HCT116 (cell line): ENCODE results near the gene RABGEF1. TPM values are rescaled to one million over a fixed set of nuclear protein-coding genes. Genes with fewer than 3 reads are reported as not detected.
A peak's percentile ranks its signal among the peaks of the same experiment; 100 is the strongest.

Experiments
- ATAC-seq: fragments of 200-7000 bp; cut with Tn5 transposase; 2 replicates; pipeline ENCODE4 v1.9.1; 2020; ENCODE audit warnings: mild to moderate bottlenecking, moderate library complexity
- Bru-seq: library from RNA; stranded (reverse); fragments of 400-500 nt; gene quantifications from one replicate; lab custom pipeline; 2021; lab: Mats Ljungman, UMichigan
- BruChase-seq, 2 experiments: library from RNA; stranded (reverse); fragments of 400-500 nt; gene quantifications; one replicate each; lab custom pipeline; 2021; lab: Mats Ljungman, UMichigan
- BruUV-seq: library from RNA; stranded (reverse); fragments of 400-500 nt; replicated peaks from 2 replicates; lab custom pipeline; 2021; lab: Mats Ljungman, UMichigan
- CTCF ChIA-PET: fragments of 300-600 bp; sonication (Branson Sonifier 250); formaldehyde crosslinking; loops from one replicate; lab custom pipeline; 2021; ENCODE audit warnings: antibody characterized with exemption; lab: Charles Lee
- POLR2A ChIA-PET: fragments of 300-600, 350-600 bp; sonication (Branson Sonifier 250); formaldehyde crosslinking; loops from one replicate; lab custom pipeline; 2021; ENCODE audit warnings: antibody characterized with exemption; lab: Charles Lee
- RAD21 ChIA-PET, 2 experiments: fragments of 300-600 bp; sonication (Branson Sonifier 250); formaldehyde crosslinking; loops; one replicate each; lab custom pipeline; 2023; ENCODE audit warnings: low total read pairs in 2 of 2; ENCODE audit not compliant: uncharacterized antibody in 2 of 2, unreplicated experiment in 2 of 2, low non-redundant PET in 1 of 2; lab: Charles Lee
- DNase-seq: peaks from one replicate; pipeline ENCODE4 v3.0.0-alpha.2; 2010; ENCODE audit warnings: low read depth, low spot score
- H2AFZ ChIP-seq: fragments of 200-600 bp; shearing (Covaris generic), sonication (generic); 2 replicates; pipeline ENCODE4 v1.6.1; 2017; ENCODE audit warnings: low read depth, mixed run types, mixed read lengths, antibody characterized with exemption, low read length; ENCODE audit not compliant: poor library complexity, severe bottlenecking
- H3K27ac ChIP-seq: 2 replicates; pipeline ENCODE4 v1.5.1; 2012; ENCODE audit warnings: low read depth, low read length
- H3K27me3 ChIP-seq: fragments of 200-600 bp; sonication (generic); 2 replicates; pipeline ENCODE4 v1.6.1; 2016; ENCODE audit warnings: mixed run types, low read length, mixed read lengths; ENCODE audit not compliant: insufficient read depth
- H3K36me3 ChIP-seq, 2 experiments: fragments of 200-500 bp in 1 of 2; fragments of 200-600 bp in 1 of 2; sonication (Bioruptor generic) in 1 of 2; sonication (generic) in 1 of 2; 2 replicates each; pipeline versions ENCODE4 v1.5.1 to v1.6.1; 2014 to 2016; ENCODE audit warnings: low read length in 2 of 2, inconsistent platforms in 1 of 2, mixed read lengths in 1 of 2, mixed run types in 1 of 2; ENCODE audit not compliant: insufficient read depth in 2 of 2, control insufficient read depth in 1 of 2
- H3K4me1 ChIP-seq, 2 experiments: fragments of 200-600 bp in 1 of 2; sonication (generic) in 1 of 2; 2 replicates each; pipeline versions ENCODE4 v1.5.1 to v1.6.1; 2012 to 2017; ENCODE audit warnings: low read length in 2 of 2, inconsistent platforms in 1 of 2, mild to moderate bottlenecking in 1 of 2, mixed read lengths in 1 of 2, mixed run types in 1 of 2, moderate library complexity in 1 of 2; ENCODE audit not compliant: insufficient read depth in 2 of 2, control insufficient read depth in 1 of 2
- H3K4me2 ChIP-seq: fragments of 200-600 bp; sonication (generic); 2 replicates; pipeline ENCODE4 v1.6.1; 2017; ENCODE audit warnings: mixed run types, low read length, mixed read lengths
- H3K4me3 ChIP-seq, 2 experiments: fragments of 200-600 bp in 1 of 2; sonication (generic) in 1 of 2; replicated peaks in 1 of 2; 2 replicates each; pipeline ENCODE4 v1.5.1; 2011 to 2016; ENCODE audit warnings: low read length in 2 of 2, control low read depth in 1 of 2, low read depth in 1 of 2, mild to moderate bottlenecking in 1 of 2, mixed read lengths in 1 of 2, mixed run types in 1 of 2
- H3K79me2 ChIP-seq: fragments of 200-600 bp; sonication (generic); 2 replicates; pipeline ENCODE4 v1.6.1; 2017; ENCODE audit warnings: mild to moderate bottlenecking, mixed run types, low read length, moderate library complexity, mixed read lengths; ENCODE audit not compliant: insufficient read depth
- H3K9ac ChIP-seq: fragments of 200-600 bp; sonication (generic); 2 replicates; pipeline ENCODE4 v1.6.1; 2016; ENCODE audit warnings: low read length, mixed read lengths
- H3K9me2 ChIP-seq: fragments of 200-600 bp; sonication (generic), shearing (Covaris generic); 2 replicates; pipeline ENCODE4 v1.6.1; 2017; ENCODE audit warnings: mixed run types, mild to moderate bottlenecking, moderate library complexity; ENCODE audit not compliant: insufficient read depth
- H3K9me3 ChIP-seq, 2 experiments: fragments of 200-500 bp in 1 of 2; fragments of 200-600 bp in 1 of 2; sonication (Bioruptor generic) in 1 of 2; sonication (generic) in 1 of 2; 2 replicates each; pipeline ENCODE4 v1.6.1; 2014 to 2017; ENCODE audit warnings: low read length in 2 of 2, mixed read lengths in 2 of 2, inconsistent platforms in 1 of 2, low read depth in 1 of 2, mild to moderate bottlenecking in 1 of 2, mixed run types in 1 of 2, moderate library complexity in 1 of 2; ENCODE audit not compliant: control insufficient read depth in 1 of 2, insufficient read depth in 1 of 2
- H4K20me1 ChIP-seq: fragments of 200-600 bp; sonication (generic), shearing (Covaris generic); 2 replicates; pipeline ENCODE4 v1.6.1; 2017; ENCODE audit warnings: mixed run types, mild to moderate bottlenecking, moderate library complexity; ENCODE audit not compliant: insufficient read depth
- CBX3 ChIP-seq: IDR thresholded peaks from 2 replicates; pipeline ENCODE4 v1.6.1; 2012; ENCODE audit warnings: low read depth
- CEBPB ChIP-seq: IDR thresholded peaks from 2 replicates; pipeline ENCODE4 v1.6.1; 2012; ENCODE audit warnings: low read depth
- CTCF ChIP-seq, 3 experiments: fragments of 200-600 bp in 1 of 3; sonication (generic) in 1 of 3; IDR thresholded peaks in 2 of 3; conservative IDR thresholded peaks in 1 of 3; 2 replicates each; pipeline ENCODE4 v1.5.1; 2012 to 2017; ENCODE audit warnings: low read depth in 2 of 3, low read length in 2 of 3, antibody characterized with exemption in 1 of 3, borderline replicate concordance in 1 of 3, control low read depth in 1 of 3, mild to moderate bottlenecking in 1 of 3, mixed read lengths in 1 of 3, mixed run types in 1 of 3, moderate library complexity in 1 of 3; ENCODE audit not compliant: insufficient read depth in 1 of 3
- EGR1 ChIP-seq: IDR thresholded peaks from 2 replicates; pipeline ENCODE4 v1.6.1; 2012; ENCODE audit warnings: low read depth
- ELF1 ChIP-seq: IDR thresholded peaks from 2 replicates; pipeline ENCODE4 v1.6.1; 2012; ENCODE audit warnings: low read depth, borderline replicate concordance
- EZH2phosphoT487 ChIP-seq: fragments of 200-600 bp; IDR thresholded peaks from 2 replicates; pipeline ENCODE4 v1.6.1; 2018; ENCODE audit warnings: antibody characterized with exemption, borderline replicate concordance
- MAX ChIP-seq: IDR thresholded peaks from 2 replicates; pipeline ENCODE4 v1.6.1; 2012
- POLR2A ChIP-seq: IDR thresholded peaks from 2 replicates; pipeline ENCODE4 v1.7.0; 2011; ENCODE audit warnings: borderline replicate concordance; ENCODE audit not compliant: insufficient read depth, insufficient read length; ENCODE audit errors: extremely low read depth
- POLR2AphosphoS5 ChIP-seq: IDR thresholded peaks from 2 replicates; pipeline ENCODE4 v1.6.1; 2011; ENCODE audit warnings: mild to moderate bottlenecking, low read depth, low read length, moderate library complexity
- RAD21 ChIP-seq: IDR thresholded peaks from 2 replicates; pipeline ENCODE4 v1.6.1; 2012; ENCODE audit warnings: low read depth, mild to moderate bottlenecking
- REST ChIP-seq: IDR thresholded peaks from 2 replicates; pipeline ENCODE4 v1.6.1; 2012; ENCODE audit warnings: low read depth
- SIN3A ChIP-seq: IDR thresholded peaks from 2 replicates; pipeline ENCODE4 v1.6.1; 2012; ENCODE audit warnings: low read depth
- SP1 ChIP-seq: IDR thresholded peaks from 2 replicates; pipeline ENCODE4 v1.6.1; 2012; ENCODE audit warnings: low read depth
- TCF7L2 ChIP-seq: IDR thresholded peaks from 2 replicates; pipeline ENCODE4 v1.7.0; 2011; ENCODE audit warnings: borderline replicate concordance, inconsistent platforms; ENCODE audit not compliant: insufficient read depth, insufficient read length; ENCODE audit errors: extremely low read depth
- YY1 ChIP-seq: IDR thresholded peaks from 2 replicates; pipeline ENCODE4 v1.6.1; 2011; ENCODE audit warnings: low read length, low read depth, moderate library complexity, mild to moderate bottlenecking; ENCODE audit not compliant: insufficient replicate concordance; ENCODE audit errors: extremely low read depth
- ZBTB33 ChIP-seq: IDR thresholded peaks from 2 replicates; pipeline ENCODE4 v1.6.1; 2011; ENCODE audit warnings: mild to moderate bottlenecking, low read length, moderate library complexity; ENCODE audit not compliant: insufficient replicate concordance; ENCODE audit errors: extremely low read depth
- ZFX ChIP-seq: fragments of 450-650 bp; IDR thresholded peaks from 2 replicates; pipeline ENCODE4 v1.6.1; 2017
- intact Hi-C: fragments of 100-400 bp; cut with micrococcal nuclease; formaldehyde crosslinking; loops from 2 replicates; pipeline ENCODE4 v1.10.0; 2022
- long read RNA-seq: library from polyadenylated mRNA; unstranded; transcript quantifications from one replicate; pipeline ENCODE4 v2.0.0, GENCODE V29; 2021; ENCODE audit not compliant: unreplicated experiment
- polyA plus RNA-seq: library from polyadenylated mRNA; unstranded; fragments of >200 nt; gene quantifications from 2 replicates; pipeline ENCODE4 v1.2.1, GENCODE V29; 2012; ENCODE audit warnings: missing spikeins
- total RNA-seq: library from RNA; stranded (reverse); gene quantifications from one replicate; pipeline ENCODE4 v1.2.1, GENCODE V29; 2021; ENCODE audit not compliant: unreplicated experiment

RABGEF1 gene
- total RNA-seq (22.9 TPM), Bru-seq, nascent RNA (percentile 78 among the genes with signal in this experiment), BruChase-seq, experiment 1, labeled RNA remaining after a 6-hour chase (percentile 90 among the genes with signal in this experiment), BruChase-seq, experiment 2, labeled RNA remaining after a 2-hour chase (percentile 86 among the genes with signal in this experiment)
- 15.0 and 17.4 TPM in 2 replicates for polyA plus RNA-seq
- long read RNA-seq, transcript RABGEF1-201 (9 exons, 3,733 nt) = major isoform, 8 of 37 reads
- long read RNA-seq, partial matches to known transcripts = 4 of 37 reads
- long read RNA-seq, other reads (novel, unspliced or antisense) = 23 of 37 reads

GRCh38 chr7:66740302-66740979, at the start of gene RABGEF1:
Gene RABGEF1, plus strand, starts transcription at chr7:66740733. Its CDS starts 31,167 bp downstream, at chr7:66771900.
- POLR2A ChIA-PET = interaction anchor here (0.6 to 1.8 kb wide), 6 partner anchors 13 to 112 kb away, joined by 3 to 5 read pairs (median 3); partner anchors contain the start of gene KCTD7

More at GRCh38 chr7:66740302-66740979, at the start of gene RABGEF1:
- peaks cover 0 to 16% of the 10 kb centered on the region in 2 experiments; a peak in 2 of 4 replicates for H3K4me1 ChIP-seq
- H3K79me2 ChIP-seq = peaks cover 57% of the 10 kb centered on the region
- ChIA-PET CTCF (no interaction called here), RAD21 (no interaction called here)
- no TSS peak for BruUV-seq
- no peaks in the 10 kb centered on the region for H4K20me1 ChIP-seq
- intact Hi-C loops = loop anchor here (5.0 kb wide), 1 partner anchor 88 kb away; no protein-coding TSS in a partner anchor
- H3K36me3 ChIP-seq = no peaks in the 10 kb centered on the region
- peak; percentile 89 for DNase-seq
- H3K9me2 ChIP-seq = no peaks in the 10 kb centered on the region
- ATAC-seq = peak; percentile 85
- peak within 1 kb of the TSS; percentile 88 to 95 for H3K4me3 ChIP-seq
- no peak within 1 kb of the TSS for H2AFZ ChIP-seq
- peak within 1 kb of the TSS; percentile 90 for H3K27ac ChIP-seq
- H3K9me3 ChIP-seq = no peaks in the 10 kb centered on the region
- peak; percentile 65 for TF ChIP-seq POLR2A
- TF ChIP-seq ZFX = peak; percentile 25
- no peak for TF ChIP-seq TCF7L2
- no peak for TF ChIP-seq ZBTB33
- no peak for TF ChIP-seq RAD21
- TF ChIP-seq YY1 = no peak
- TF ChIP-seq CEBPB = no peak
- TF ChIP-seq MAX = peak; percentile 79
- peak; percentile 73; the same call in 1 of the 2 replicates for TF ChIP-seq EGR1
- peak; percentile 60; the same call in 1 of the 2 replicates for TF ChIP-seq SIN3A
- TF ChIP-seq ELF1 = peak; percentile 56; the same call in 1 of the 2 replicates
- peak; percentile 92 for TF ChIP-seq POLR2AphosphoS5
- TF ChIP-seq EZH2phosphoT487 = no peak
- TF ChIP-seq REST = no peak
- TF ChIP-seq CBX3 = no peak
- no peak for TF ChIP-seq CTCF (IDR thresholded peaks at IDR 0.05 in 2 of 3, conservative IDR thresholded peaks at IDR 0.05 in 1 of 3; ENCODE audit: borderline replicate concordance in 1 of 3, insufficient read depth in 1 of 3, low read depth in 2 of 3, low read length in 2 of 3)
- peak; percentile 62 for TF ChIP-seq SP1
- no peaks in the 10 kb centered on the region for H3K27me3 ChIP-seq
- peak within 1 kb of the TSS; percentile 93 for H3K9ac ChIP-seq
- peak within 1 kb of the TSS; percentile 79 for H3K4me2 ChIP-seq
